ENCODE measurements around the gene PRKD3.

The PRKD3 gene

DNA sequence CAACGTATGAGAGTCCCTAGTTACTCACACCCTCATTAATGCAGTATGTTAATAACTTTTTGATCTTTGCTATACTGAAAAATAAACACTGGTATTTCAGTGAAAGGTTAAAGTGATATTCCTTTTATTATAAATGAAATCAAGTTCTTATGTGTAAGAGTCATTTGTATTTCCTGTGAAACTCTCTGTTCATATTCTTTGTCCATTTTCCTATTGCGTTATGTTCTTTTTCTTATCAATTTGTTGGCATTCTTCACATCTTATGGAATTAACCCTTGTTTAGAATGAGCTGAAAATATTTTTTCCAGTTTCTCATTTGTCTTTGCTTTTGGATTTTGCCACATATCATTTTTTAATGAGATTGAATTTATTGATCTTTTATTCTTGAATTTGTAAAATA lies 48.3 kb downstream of the PRKD3 start:
- Histone ChIP-seq H3K27ac (no peak overlapping the region), H3K4me3 (ENCODE audit: low read depth, low read length) (no peak overlapping the region), H3K9me3 (ENCODE audit: severe bottlenecking) (no peaks in the 10 kb centered on the region), H3K27me3 (ENCODE audit: insufficient read depth, low read depth, severe bottlenecking) (no peaks in the 10 kb centered on the region), H3K36me3 (peaks cover 90% of the 10 kb centered on the region)
- no peak for DNase-seq
- TF ChIP-seq, protein P1, sequence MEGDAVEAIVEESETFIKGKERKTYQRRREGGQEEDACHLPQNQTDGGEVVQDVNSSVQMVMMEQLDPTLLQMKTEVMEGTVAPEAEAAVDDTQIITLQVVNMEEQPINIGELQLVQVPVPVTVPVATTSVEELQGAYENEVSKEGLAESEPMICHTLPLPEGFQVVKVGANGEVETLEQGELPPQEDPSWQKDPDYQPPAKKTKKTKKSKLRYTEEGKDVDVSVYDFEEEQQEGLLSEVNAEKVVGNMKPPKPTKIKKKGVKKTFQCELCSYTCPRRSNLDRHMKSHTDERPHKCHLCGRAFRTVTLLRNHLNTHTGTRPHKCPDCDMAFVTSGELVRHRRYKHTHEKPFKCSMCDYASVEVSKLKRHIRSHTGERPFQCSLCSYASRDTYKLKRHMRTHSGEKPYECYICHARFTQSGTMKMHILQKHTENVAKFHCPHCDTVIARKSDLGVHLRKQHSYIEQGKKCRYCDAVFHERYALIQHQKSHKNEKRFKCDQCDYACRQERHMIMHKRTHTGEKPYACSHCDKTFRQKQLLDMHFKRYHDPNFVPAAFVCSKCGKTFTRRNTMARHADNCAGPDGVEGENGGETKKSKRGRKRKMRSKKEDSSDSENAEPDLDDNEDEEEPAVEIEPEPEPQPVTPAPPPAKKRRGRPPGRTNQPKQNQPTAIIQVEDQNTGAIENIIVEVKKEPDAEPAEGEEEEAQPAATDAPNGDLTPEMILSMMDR (IDR thresholded peaks at IDR 0.05; ENCODE audit: low read depth, low read length), result no peak

Data from WERI-Rb-1 (cell line).